GM10248 (cell line): ENCODE measurements around the gene PARVG.

ENCODE experiments used
- CTCF ChIA-PET: fragments of 300-600 bp; sonication (Branson Sonifier 250); formaldehyde crosslinking; extraction: SDS; loops from one replicate; lab custom pipeline; 2021; ENCODE audit warnings: antibody characterized with exemption; lab: Yijun Ruan, JAX
- POLR2A ChIA-PET: fragments of 350-650 bp; sonication (Branson Sonifier 250); formaldehyde crosslinking; extraction: SDS; loops from one replicate; lab custom pipeline; 2020; ENCODE audit warnings: antibody characterized with exemption; lab: Yijun Ruan, JAX
- DNase-seq: peaks from one replicate; pipeline ENCODE4 v3.0.0; 2012; ENCODE audit errors: extremely low spot score
- TF ChIP-seq, protein P1 (sequence below): IDR thresholded peaks from 2 replicates; pipeline ENCODE4 v1.5.1; 2012; ENCODE audit warnings: mild to moderate bottlenecking, low read depth; ENCODE audit errors: extremely low read depth, missing control alignments, control extremely low read depth

PARVG gene

DNA sequence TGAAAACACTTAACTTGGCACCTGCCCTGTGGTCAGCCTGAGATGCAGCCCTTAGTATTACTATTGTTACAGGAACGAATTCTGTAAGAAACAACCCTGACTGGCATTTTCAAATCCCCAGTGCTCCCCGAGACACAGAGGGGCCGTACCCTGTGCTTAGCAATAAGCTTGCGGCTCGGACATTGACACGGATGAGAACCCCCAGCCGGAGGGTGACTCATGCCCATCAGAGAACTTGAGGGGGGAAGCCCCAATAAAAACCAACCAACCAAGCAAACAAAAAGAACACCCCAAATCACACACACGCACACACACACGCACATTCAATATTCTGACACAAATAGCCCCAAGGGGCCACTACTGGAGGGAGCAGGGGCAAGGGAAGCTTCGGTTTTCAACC, 68.2 kb downstream of the PARVG start:
- TF ChIP-seq, protein P1, sequence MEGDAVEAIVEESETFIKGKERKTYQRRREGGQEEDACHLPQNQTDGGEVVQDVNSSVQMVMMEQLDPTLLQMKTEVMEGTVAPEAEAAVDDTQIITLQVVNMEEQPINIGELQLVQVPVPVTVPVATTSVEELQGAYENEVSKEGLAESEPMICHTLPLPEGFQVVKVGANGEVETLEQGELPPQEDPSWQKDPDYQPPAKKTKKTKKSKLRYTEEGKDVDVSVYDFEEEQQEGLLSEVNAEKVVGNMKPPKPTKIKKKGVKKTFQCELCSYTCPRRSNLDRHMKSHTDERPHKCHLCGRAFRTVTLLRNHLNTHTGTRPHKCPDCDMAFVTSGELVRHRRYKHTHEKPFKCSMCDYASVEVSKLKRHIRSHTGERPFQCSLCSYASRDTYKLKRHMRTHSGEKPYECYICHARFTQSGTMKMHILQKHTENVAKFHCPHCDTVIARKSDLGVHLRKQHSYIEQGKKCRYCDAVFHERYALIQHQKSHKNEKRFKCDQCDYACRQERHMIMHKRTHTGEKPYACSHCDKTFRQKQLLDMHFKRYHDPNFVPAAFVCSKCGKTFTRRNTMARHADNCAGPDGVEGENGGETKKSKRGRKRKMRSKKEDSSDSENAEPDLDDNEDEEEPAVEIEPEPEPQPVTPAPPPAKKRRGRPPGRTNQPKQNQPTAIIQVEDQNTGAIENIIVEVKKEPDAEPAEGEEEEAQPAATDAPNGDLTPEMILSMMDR = no peak
- DNase-seq = no peak
- POLR2A ChIA-PET = no interaction called here
- CTCF ChIA-PET = no interaction called here

- no peak for DNase-seq
- POLR2A ChIA-PET = no interaction called here
- TF ChIP-seq, protein P1 = no peak
- CTCF ChIA-PET = no interaction called here
Observed at GRCh38 chr22:44249376-44250147, 68.8 kb downstream of the PARVG start.

DNA sequence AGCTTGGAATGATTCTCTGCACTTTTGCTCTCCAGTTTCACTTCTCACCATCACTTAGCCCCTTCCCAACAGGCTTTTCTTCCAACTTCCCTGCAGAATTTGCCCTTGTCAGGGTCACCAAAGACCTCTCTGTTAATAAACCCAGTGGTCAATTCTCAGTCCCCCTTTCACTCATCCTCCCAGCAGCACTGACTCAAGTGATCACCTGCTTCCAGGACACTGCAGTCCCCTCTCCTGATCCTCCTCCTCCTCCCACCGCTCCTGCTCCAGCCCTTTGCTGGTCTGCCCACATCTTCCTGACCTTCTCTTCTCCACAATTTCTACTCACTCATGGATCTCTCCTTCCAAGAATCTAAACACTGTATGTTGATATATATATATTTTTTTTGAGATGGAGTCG, 74.1 kb downstream of the PARVG start:
- CTCF ChIA-PET = no interaction called here
- DNase-seq = no peak
- TF ChIP-seq, protein P1 = no peak
- POLR2A ChIA-PET = no interaction called here

- ChIA-PET POLR2A (no interaction called here), CTCF (no interaction called here)
- TF ChIP-seq, protein P1 = no peak
- no peak for DNase-seq
Observed at GRCh38 chr22:44256085-44256484, 75.4 kb downstream of the PARVG start.

DNA sequence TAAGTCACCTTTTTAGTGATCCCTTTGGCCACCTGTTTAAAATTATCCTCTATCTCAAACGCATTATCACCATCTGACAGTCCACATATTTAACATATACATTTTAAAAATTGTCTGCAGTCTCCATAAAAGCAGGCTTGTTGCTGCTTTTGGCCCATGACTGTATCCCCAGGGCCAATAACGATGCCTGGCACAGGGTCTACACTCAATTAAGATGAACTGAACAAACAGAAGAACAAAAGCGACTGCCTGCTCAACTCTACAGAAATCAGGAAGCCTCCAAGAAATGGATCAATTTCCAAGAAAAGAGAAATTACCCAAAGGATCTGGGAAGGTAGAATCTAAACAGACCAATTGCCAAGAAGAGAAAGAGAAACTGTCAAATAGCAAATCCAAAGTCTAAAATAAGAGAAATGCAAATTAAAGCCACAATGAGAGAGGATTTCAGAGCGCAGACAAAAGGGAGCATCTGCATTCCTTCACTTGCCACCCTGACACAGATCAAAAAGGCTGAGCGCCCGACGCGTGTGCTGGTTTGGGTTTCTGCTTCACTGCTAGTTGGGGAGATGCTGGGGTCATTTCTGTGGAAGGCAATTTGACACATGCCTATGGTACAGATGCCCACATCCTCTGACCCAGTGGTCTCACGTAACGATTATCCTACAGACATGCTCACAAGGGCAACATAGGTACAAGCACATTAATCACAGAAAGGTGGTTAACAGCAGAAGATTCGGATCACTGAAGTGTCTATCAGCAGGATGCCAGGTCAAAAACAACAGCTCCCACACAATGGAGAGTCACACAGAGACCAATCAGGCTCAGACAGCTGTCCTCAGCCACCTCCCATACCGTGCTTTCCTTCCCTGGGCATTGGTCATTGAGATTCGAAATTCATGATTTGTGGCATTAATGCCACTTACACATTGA, 76.1 kb downstream of the PARVG start:
- no peak for DNase-seq
- TF ChIP-seq, protein P1 = no peak
- CTCF ChIA-PET = no interaction called here
- POLR2A ChIA-PET = no interaction called here
